K562 (cell line): ENCODE measurements around the gene TLN1.

ENCODE experiments used
- CTCF ChIP-seq, 3 experiments: IDR thresholded peaks in 2 of 3; conservative IDR thresholded peaks in 1 of 3; 2 replicates each; pipeline ENCODE4 v1.5.1; 2011 to 2012; ENCODE audit warnings: low read length in 3 of 3, mild to moderate bottlenecking in 3 of 3, control low read depth in 2 of 3, improper control_type of control experiment in 1 of 3, inconsistent platforms in 1 of 3, low read depth in 1 of 3, mixed read lengths in 1 of 3, moderate library complexity in 1 of 3; ENCODE audit not compliant: insufficient read depth in 2 of 3
- HDGF ChIP-seq: fragments of 450-650 bp; IDR thresholded peaks from 2 replicates; pipeline ENCODE4 v1.6.1; 2016
- MYC ChIP-seq, 2 experiments: fragments of 250-450 bp in 1 of 2; sonication (Bioruptor Pico) in 1 of 2; IDR thresholded peaks; 2 replicates each; pipeline versions ENCODE4 v1.5.1 to v1.6.1; 2012 to 2021; ENCODE audit warnings: low read depth in 2 of 2, borderline replicate concordance in 1 of 2, improper control_type of control experiment in 1 of 2, low read length in 1 of 2, mild to moderate bottlenecking in 1 of 2, moderate library complexity in 1 of 2

GRCh38 chr9:35731415-35732184 lies 395 bp downstream of the TLN1 start:
- TF ChIP-seq CTCF (IDR thresholded peaks at IDR 0.05 in 2 of 3, conservative IDR thresholded peaks at IDR 0.05 in 1 of 3; ENCODE audit: insufficient read depth in 2 of 3, low read depth in 1 of 3, low read length in 3 of 3), result no peak
- TF ChIP-seq HDGF, result no peak
- no peak for TF ChIP-seq MYC (IDR thresholded peaks at IDR 0.05; ENCODE audit: low read depth, low read length)
- no peak for TF ChIP-seq MYC (CRISPR knock-in tag; IDR thresholded peaks at IDR 0.05; ENCODE audit: borderline replicate concordance, low read depth)
